IPS-NIHi7 (cell line): ENCODE results near the gene OPCML.
A peak's percentile ranks its signal among the peaks of the same experiment; 100 is the strongest.

Source experiments
- DNase-seq: peaks from one replicate; pipeline ENCODE4 v3.0.0; 2012; ENCODE audit warnings: mixed read lengths; ENCODE audit errors: extremely low spot score

The OPCML gene

GRCh38 chr11:132852361-132852760 lies 679.9 kb downstream of the OPCML start:
- no peak for DNase-seq

GRCh38 chr11:132851247-132851646 lies 681.1 kb downstream of the OPCML start:
- no peak for DNase-seq

GRCh38 chr11:132850266-132850665 lies 682.0 kb downstream of the OPCML start:
- no peak for DNase-seq

- DNase-seq: no peak
Observed at GRCh38 chr11:132848336-132848735, 684.0 kb downstream of the OPCML start.

- no peak for DNase-seq
Observed at GRCh38 chr11:132846075-132846474, 686.2 kb downstream of the OPCML start.

GRCh38 chr11:132844956-132845696 lies 687.2 kb downstream of the OPCML start:
- no peak for DNase-seq

GRCh38 chr11:132840660-132841059 lies 691.6 kb downstream of the OPCML start:
- no peak for DNase-seq

GRCh38 chr11:132840191-132840590 lies 692.1 kb downstream of the OPCML start:
- DNase-seq: no peak

GRCh38 chr11:132839236-132839945 lies 692.9 kb downstream of the OPCML start:
- DNase-seq: no peak

GRCh38 chr11:132838627-132839026 lies 693.7 kb downstream of the OPCML start:
- DNase-seq: peak; percentile 21

- no peak for DNase-seq
Observed at GRCh38 chr11:132831272-132831671, 701.0 kb downstream of the OPCML start.

GRCh38 chr11:132824642-132825041 lies 707.7 kb downstream of the OPCML start:
- no peak for DNase-seq

GRCh38 chr11:132822276-132822675 lies 710.0 kb downstream of the OPCML start:
- no peak for DNase-seq

- DNase-seq: no peak
Observed at GRCh38 chr11:132821499-132821898, 710.8 kb downstream of the OPCML start.

GRCh38 chr11:132821014-132821413 lies 711.3 kb downstream of the OPCML start:
- DNase-seq: peak; percentile 53

GRCh38 chr11:132818951-132819350 lies 713.4 kb downstream of the OPCML start:
- no peak for DNase-seq

- no peak for DNase-seq
Observed at GRCh38 chr11:132817387-132817786, 714.9 kb downstream of the OPCML start.

GRCh38 chr11:132814410-132814809 lies 717.9 kb downstream of the OPCML start:
- no peak for DNase-seq

GRCh38 chr11:132811649-132812048 lies 720.7 kb downstream of the OPCML start:
- no peak for DNase-seq

GRCh38 chr11:132809070-132809469 lies 723.2 kb downstream of the OPCML start:
- DNase-seq: no peak

GRCh38 chr11:132804258-132804657 lies 728.0 kb downstream of the OPCML start:
- DNase-seq: no peak

GRCh38 chr11:132803436-132803835 lies 728.9 kb downstream of the OPCML start:
- no peak for DNase-seq

- no peak for DNase-seq
Observed at GRCh38 chr11:132802947-132803346, 729.4 kb downstream of the OPCML start.
